Measurements from ENCODE around the gene PRPF8. TPM values are rescaled to one million over a fixed set of nuclear protein-coding genes. Genes with fewer than 3 reads are reported as not detected.

Gene PRPF8
- total and polyA plus RNA-seq, 2 of the 13 experiments (the other 11 are each of a cell fraction or from before 2014, with no cell fraction given), result 112 to 179 TPM

DNA sequence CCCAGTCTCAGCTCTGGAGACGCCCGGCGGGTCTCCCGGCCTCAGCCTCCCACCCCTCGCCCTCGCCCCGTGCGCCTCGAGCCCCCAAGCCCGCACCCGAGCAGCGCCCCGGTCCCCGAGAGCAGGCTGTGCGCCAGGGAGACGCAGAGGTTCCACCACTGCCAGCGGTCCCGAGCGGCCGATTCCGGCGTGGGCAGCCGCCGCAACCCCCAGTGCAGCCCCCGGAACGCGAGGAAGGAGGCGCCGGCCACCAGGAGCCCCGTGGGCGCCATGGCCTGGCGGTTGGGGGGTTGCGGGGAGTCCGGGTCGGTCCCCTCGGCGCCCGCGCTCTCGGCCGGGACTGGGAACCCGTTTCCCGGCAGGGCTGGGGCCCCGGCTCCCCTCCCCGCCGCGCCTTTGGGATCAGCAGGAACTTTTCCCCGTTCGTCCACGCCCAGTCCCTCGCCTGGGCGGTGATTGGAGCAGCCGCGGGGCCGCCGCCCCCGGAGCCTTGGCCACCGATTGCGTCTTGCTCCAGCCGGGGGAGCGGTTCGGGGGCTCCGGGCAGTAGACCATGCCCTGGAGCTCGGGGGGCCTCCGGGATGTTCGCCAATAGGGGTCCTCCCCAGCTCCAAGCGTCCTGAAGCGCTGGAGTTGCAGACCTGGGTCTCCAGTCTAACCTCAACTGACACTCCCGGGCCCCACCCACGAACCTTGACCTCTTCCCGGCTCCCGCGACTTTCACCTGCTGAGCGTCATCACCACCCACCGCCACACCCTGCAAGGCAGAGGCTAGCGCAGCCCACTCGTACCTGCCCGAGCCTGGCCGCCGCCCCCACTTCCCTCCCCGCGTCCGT, 25.5 kb upstream of the PRPF8 start, which contains the start of gene TLCD2:
TLCD2 (minus strand) TSS at position 407 of the 836 bp plus-strand sequence; CDS start at position 272, 135 bp downstream.
- peaks cover 6 to 19% of the 10 kb centered on the region in 2 experiments for H3K36me3 ChIP-seq (replicated peaks in 1 of 2; ENCODE audit: control insufficient read depth in 1 of 2, insufficient read depth in 2 of 2, low read length in 2 of 2)
- no TSS peak for BruUV-seq (replicated peaks)
- peaks cover 9% of the 10 kb centered on the region for H3K79me2 ChIP-seq (ENCODE audit: insufficient read depth, low read length)
- POLR2A ChIA-PET, result interaction anchor here (0.9 to 1.2 kb wide), 3 partner anchors 12 to 61 kb away, joined by 4 read pairs; partner anchors contain the start of genes RILP and SERPINF1
- intact Hi-C loops (cut with micrococcal nuclease; ENCODE audit: unreplicated experiment), result loop anchor here (10.0 kb wide), 1 partner anchor 155 kb away; no protein-coding TSS in a partner anchor
- peak within 1 kb of the TSS; percentile 76 for H3K4me2 ChIP-seq (ENCODE audit: low read depth, low read length)
- H3K27me3 ChIP-seq (ENCODE audit: control insufficient read depth in 1 of 2, insufficient read depth in 2 of 2, low read length in 2 of 2), result peaks cover 0 to under 1% of the 10 kb centered on the region in 2 experiments; a peak in 2 of 5 replicates
- WGBS (ENCODE audit: low lambda C conversion rate), result 16% methylated on average over 7 of the region's 83 CpGs
- peak within 1 kb of the TSS; percentile 24 for H3K27ac ChIP-seq (ENCODE audit: extremely low read length, insufficient read depth, low read length)
- H3K4me3 ChIP-seq (replicated peaks in 1 of 3; ENCODE audit: insufficient read depth in 1 of 3, low read depth in 2 of 3, low read length in 3 of 3), result peak within 1 kb of the TSS; percentile 77 to 88 (median 85)
- no peak for FAIRE-seq
- H2AFZ ChIP-seq (ENCODE audit: low read length), result no peak within 1 kb of the TSS
- H4K20me1 ChIP-seq (ENCODE audit: insufficient read depth, low read length), result peaks cover 10% of the 10 kb centered on the region
- peaks cover 31% of the 10 kb centered on the region for H3K4me1 ChIP-seq (ENCODE audit: insufficient read depth, low read length)
- no peak for DNase-seq (ENCODE audit: low spot score)
- CTCF ChIA-PET (ENCODE audit: low intra/inter-chr PET ratio, low total read pairs), result interaction anchor here (1.0 kb wide), 1 partner anchor 40 kb away, joined by 3 read pairs; no protein-coding TSS in a partner anchor
- in situ Hi-C loops (cut with HindIII; ENCODE audit: extremely low pct_ligation_motif_present, low pct_unique_long_range_greater_than_20kb), result loop anchor here (25.0 kb wide), 1 partner anchor 327 kb away; the partner anchor contains the start of genes DPH1, OVCA2 and RTN4RL1
- no peaks in the 10 kb centered on the region for H3K9me3 ChIP-seq (ENCODE audit: low read length)
- peak within 1 kb of the TSS; percentile 76 for H3K9ac ChIP-seq (ENCODE audit: insufficient read depth, low read depth, low read length)
- ATAC-seq, result peak; percentile 52
- TF ChIP-seq ZSCAN29 (CRISPR knock-in tag; conservative IDR thresholded peaks at IDR 0.05) (no peak), ZEB1 (IDR thresholded peaks at IDR 0.05; ENCODE audit: insufficient replicate concordance, low read depth) (peak; percentile 60), EZH2 (conservative IDR thresholded peaks at IDR 0.05; ENCODE audit: low read depth, low read length) (no peak), ZFP36L1 (CRISPR knock-in tag; IDR thresholded peaks at IDR 0.05) (no peak), ZNF777 (CRISPR knock-in tag; IDR thresholded peaks at IDR 0.05) (no peak), MXD3 (CRISPR knock-in tag; IDR thresholded peaks at IDR 0.05) (peak; percentile 68; the same call in 1 of the 2 replicates), ZBTB42 (CRISPR knock-in tag; IDR thresholded peaks at IDR 0.05) (no peak), DR1 (CRISPR knock-in tag; IDR thresholded peaks at IDR 0.05) (no peak), MAZ (IDR thresholded peaks at IDR 0.05; ENCODE audit: borderline replicate concordance, low read depth, low read length) (no peak), MAZ (CRISPR knock-in tag; IDR thresholded peaks at IDR 0.05; ENCODE audit: low read depth) (0 out of 2 replicates have a peak, but pooled peaks have one; percentile 6), HMGA1 (CRISPR knock-in tag; conservative IDR thresholded peaks at IDR 0.05) (no peak), GATAD1 (CRISPR knock-in tag; IDR thresholded peaks at IDR 0.05) (no peak), ZNF747 (CRISPR knock-in tag; IDR thresholded peaks at IDR 0.05; ENCODE audit: borderline replicate concordance) (no peak), ZNF781 (CRISPR knock-in tag; IDR thresholded peaks at IDR 0.05; ENCODE audit: borderline replicate concordance, not compliant biosample characterization) (no peak), DNMT1 (CRISPR knock-in tag; IDR thresholded peaks at IDR 0.05) (no peak), SOX6 (IDR thresholded peaks at IDR 0.05) (no peak), SOX6 (CRISPR knock-in tag; IDR thresholded peaks at IDR 0.05) (peak; percentile 32)
- TF ChIP-seq, protein P1, sequence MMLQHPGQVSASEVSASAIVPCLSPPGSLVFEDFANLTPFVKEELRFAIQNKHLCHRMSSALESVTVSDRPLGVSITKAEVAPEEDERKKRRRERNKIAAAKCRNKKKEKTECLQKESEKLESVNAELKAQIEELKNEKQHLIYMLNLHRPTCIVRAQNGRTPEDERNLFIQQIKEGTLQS (CRISPR knock-in tag; IDR thresholded peaks at IDR 0.05), result 0 out of 2 replicates have a peak, but pooled peaks have one; percentile 5
- TF ChIP-seq, protein P2, sequence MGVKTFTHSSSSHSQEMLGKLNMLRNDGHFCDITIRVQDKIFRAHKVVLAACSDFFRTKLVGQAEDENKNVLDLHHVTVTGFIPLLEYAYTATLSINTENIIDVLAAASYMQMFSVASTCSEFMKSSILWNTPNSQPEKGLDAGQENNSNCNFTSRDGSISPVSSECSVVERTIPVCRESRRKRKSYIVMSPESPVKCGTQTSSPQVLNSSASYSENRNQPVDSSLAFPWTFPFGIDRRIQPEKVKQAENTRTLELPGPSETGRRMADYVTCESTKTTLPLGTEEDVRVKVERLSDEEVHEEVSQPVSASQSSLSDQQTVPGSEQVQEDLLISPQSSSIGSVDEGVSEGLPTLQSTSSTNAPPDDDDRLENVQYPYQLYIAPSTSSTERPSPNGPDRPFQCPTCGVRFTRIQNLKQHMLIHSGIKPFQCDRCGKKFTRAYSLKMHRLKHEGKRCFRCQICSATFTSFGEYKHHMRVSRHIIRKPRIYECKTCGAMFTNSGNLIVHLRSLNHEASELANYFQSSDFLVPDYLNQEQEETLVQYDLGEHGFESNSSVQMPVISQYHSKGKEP (CRISPR knock-in tag; IDR thresholded peaks at IDR 0.05), result 0 out of 2 replicates have a peak, but pooled peaks have one; percentile 23
- TF ChIP-seq, protein P3, sequence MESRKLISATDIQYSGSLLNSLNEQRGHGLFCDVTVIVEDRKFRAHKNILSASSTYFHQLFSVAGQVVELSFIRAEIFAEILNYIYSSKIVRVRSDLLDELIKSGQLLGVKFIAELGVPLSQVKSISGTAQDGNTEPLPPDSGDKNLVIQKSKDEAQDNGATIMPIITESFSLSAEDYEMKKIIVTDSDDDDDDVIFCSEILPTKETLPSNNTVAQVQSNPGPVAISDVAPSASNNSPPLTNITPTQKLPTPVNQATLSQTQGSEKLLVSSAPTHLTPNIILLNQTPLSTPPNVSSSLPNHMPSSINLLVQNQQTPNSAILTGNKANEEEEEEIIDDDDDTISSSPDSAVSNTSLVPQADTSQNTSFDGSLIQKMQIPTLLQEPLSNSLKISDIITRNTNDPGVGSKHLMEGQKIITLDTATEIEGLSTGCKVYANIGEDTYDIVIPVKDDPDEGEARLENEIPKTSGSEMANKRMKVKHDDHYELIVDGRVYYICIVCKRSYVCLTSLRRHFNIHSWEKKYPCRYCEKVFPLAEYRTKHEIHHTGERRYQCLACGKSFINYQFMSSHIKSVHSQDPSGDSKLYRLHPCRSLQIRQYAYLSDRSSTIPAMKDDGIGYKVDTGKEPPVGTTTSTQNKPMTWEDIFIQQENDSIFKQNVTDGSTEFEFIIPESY (CRISPR knock-in tag; IDR thresholded peaks at IDR 0.05), result no peak
